ENCODE results near the gene SCAMP4.

Gene SCAMP4

GRCh38 chr19:1956122-1956494 lies 50.9 kb downstream of the SCAMP4 start:
- TF ChIP-seq CTCF (conservative IDR thresholded peaks at IDR 0.05; ENCODE audit: control insufficient read depth, insufficient read depth, low read depth, low read length), result no peak
- no peak for DNase-seq (ENCODE audit: low read depth)
- no peak overlapping the region for H3K4me3 ChIP-seq (ENCODE audit: control insufficient read depth, low read depth, low read length)

- TF ChIP-seq CTCF (conservative IDR thresholded peaks at IDR 0.05; ENCODE audit: control insufficient read depth, insufficient read depth, low read depth, low read length), result no peak
- no peak for DNase-seq (ENCODE audit: low read depth)
- H3K4me3 ChIP-seq (ENCODE audit: control insufficient read depth, low read depth, low read length), result no peak overlapping the region
Measured at GRCh38 chr19:1956868-1957492, 51.8 kb downstream of the SCAMP4 start.

GRCh38 chr19:1957562-1958248 lies 52.5 kb downstream of the SCAMP4 start:
- no peak for TF ChIP-seq CTCF (conservative IDR thresholded peaks at IDR 0.05; ENCODE audit: control insufficient read depth, insufficient read depth, low read depth, low read length)
- H3K4me3 ChIP-seq (ENCODE audit: control insufficient read depth, low read depth, low read length), result no peak overlapping the region
- no peak for DNase-seq (ENCODE audit: low read depth)

GRCh38 chr19:1959928-1960589 lies 54.9 kb downstream of the SCAMP4 start:
- H3K4me3 ChIP-seq (ENCODE audit: control insufficient read depth, low read depth, low read length), result no peak overlapping the region
- TF ChIP-seq CTCF (conservative IDR thresholded peaks at IDR 0.05; ENCODE audit: control insufficient read depth, insufficient read depth, low read depth, low read length), result no peak
- DNase-seq (ENCODE audit: low read depth), result no peak

GRCh38 chr19:1961000-1961883 lies 56.0 kb downstream of the SCAMP4 start:
- no peak overlapping the region for H3K4me3 ChIP-seq (ENCODE audit: control insufficient read depth, low read depth, low read length)
- no peak for DNase-seq (ENCODE audit: low read depth)
- no peak for TF ChIP-seq CTCF (conservative IDR thresholded peaks at IDR 0.05; ENCODE audit: control insufficient read depth, insufficient read depth, low read depth, low read length)

- no peak for TF ChIP-seq CTCF (conservative IDR thresholded peaks at IDR 0.05; ENCODE audit: control insufficient read depth, insufficient read depth, low read depth, low read length)
- no peak for DNase-seq (ENCODE audit: low read depth)
Measured at GRCh38 chr19:1962674-1963073, 57.5 kb downstream of the SCAMP4 start.

More at GRCh38 chr19:1962674-1963073, 57.5 kb downstream of the SCAMP4 start:
- H3K4me3 ChIP-seq (ENCODE audit: control insufficient read depth, low read depth, low read length), result no peak overlapping the region
